Measurements from ENCODE around the gene MBD3L1.

Gene MBD3L1

GRCh38 chr19:8832132-8833021 lies at the start of gene MBD3L1, which contains the start of gene ZNF558:
MBD3L1 (plus strand) TSS chr19:8832377; CDS start chr19:8842679, 10,302 bp downstream.
ZNF558 (minus strand) TSS chr19:8832304; CDS start chr19:8822659, 9,645 bp downstream.
- Mint-ChIP-seq H3K9me3 (peaks cover 9% of the 10 kb centered on the region), H3K27ac (peak within 1 kb of the TSS; percentile 94), H3K4me1 (ENCODE audit: low read depth) (peaks cover 20% of the 10 kb centered on the region), H3K36me3 (ENCODE audit: low read depth) (peaks cover 18% of the 10 kb centered on the region), H3K4me3 (peak within 1 kb of the TSS; percentile 89), H3K27me3 (ENCODE audit: low read depth) (peaks cover 6% of the 10 kb centered on the region)
- peak; percentile 98 for DNase-seq (ENCODE audit: low spot score)

DNA sequence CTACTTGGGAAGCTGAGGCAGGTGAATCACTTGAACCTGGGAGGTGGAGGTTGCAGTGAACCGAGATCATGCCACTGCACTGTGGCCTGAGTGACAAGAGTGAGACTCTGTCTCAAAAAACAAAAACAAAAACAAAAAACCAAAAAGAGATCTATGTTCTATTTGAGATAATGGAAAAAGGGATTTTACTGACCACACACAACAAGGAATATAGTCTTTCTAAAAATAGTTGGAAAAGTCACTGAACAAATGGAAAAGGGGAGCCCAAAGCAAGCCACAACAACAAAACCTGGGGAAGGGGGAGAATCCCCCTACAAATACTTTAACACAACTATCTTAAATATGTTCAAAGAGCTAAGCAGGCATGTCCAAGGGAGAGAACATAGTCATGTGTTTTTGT lies 37.4 kb upstream of the MBD3L1 start:
- no peak overlapping the region for H3K4me3 Mint-ChIP-seq
- no peaks in the 10 kb centered on the region for H3K36me3 Mint-ChIP-seq (ENCODE audit: low read depth)
- no peak overlapping the region for H3K27ac Mint-ChIP-seq

DNA sequence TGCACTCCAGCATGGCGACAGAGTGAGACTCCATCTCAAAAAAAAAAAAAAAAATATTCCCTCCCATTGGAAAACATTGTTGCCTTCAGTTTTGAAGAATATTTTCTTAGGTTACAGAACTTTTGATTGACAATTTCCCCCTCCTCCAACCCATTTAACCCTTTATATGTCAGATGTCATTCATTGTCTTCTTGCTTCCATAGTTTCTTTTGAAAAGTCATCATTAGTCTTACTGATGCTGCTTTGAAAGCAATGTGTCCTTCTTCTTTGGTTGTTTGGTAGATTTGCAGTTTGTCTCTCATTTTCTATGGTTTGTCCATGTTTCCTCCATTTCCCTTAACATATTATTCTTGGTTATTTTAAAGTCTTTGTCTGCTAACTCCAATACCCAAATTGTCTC lies 25.5 kb upstream of the MBD3L1 start:
- H3K4me3 Mint-ChIP-seq = no peak overlapping the region
- no peak for DNase-seq (ENCODE audit: low spot score)
- no peak overlapping the region for H3K27ac Mint-ChIP-seq
- H3K4me1 Mint-ChIP-seq (ENCODE audit: low read depth) = no peaks in the 10 kb centered on the region
- H3K36me3 Mint-ChIP-seq (ENCODE audit: low read depth) = peaks cover 60% of the 10 kb centered on the region
- H3K27me3 Mint-ChIP-seq (ENCODE audit: low read depth) = no peaks in the 10 kb centered on the region
- H3K9me3 Mint-ChIP-seq = peaks cover 68% of the 10 kb centered on the region

More for the DNA sequence above, 37.4 kb upstream of the MBD3L1 start:
- no peaks in the 10 kb centered on the region for H3K27me3 Mint-ChIP-seq (ENCODE audit: low read depth)
- peaks cover 17% of the 10 kb centered on the region for H3K9me3 Mint-ChIP-seq
- no peaks in the 10 kb centered on the region for H3K4me1 Mint-ChIP-seq (ENCODE audit: low read depth)
- no peak for DNase-seq (ENCODE audit: low spot score)

- Mint-ChIP-seq H3K9me3 (peaks cover 81% of the 10 kb centered on the region), H3K4me1 (ENCODE audit: low read depth) (no peaks in the 10 kb centered on the region), H3K27ac (no peak overlapping the region), H3K27me3 (ENCODE audit: low read depth) (no peaks in the 10 kb centered on the region), H3K4me3 (no peak overlapping the region), H3K36me3 (ENCODE audit: low read depth) (peaks cover 85% of the 10 kb centered on the region)
- DNase-seq (ENCODE audit: low spot score) = no peak
These were observed 20.6 kb upstream of the MBD3L1 start for GRCh38 chr19:8811315-8812172.

DNA sequence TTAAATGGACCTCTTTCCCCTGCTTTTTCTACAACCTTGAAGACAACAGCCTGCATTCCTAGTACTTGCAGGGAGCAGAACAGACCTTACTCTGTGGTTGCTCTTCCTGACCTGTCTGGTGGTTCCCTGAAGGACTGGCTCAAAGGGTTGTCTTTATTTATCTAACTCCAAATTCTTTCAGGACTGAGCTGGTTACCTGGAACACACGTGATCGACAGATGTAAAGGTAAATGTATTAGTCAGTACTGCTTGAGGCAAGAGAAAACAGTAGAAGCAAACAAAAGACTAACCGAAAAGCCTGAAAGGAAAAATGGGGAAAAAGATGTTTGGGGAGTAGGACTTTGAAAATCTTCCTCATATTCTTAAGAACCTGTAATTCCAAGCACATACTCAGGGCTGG lies 18.0 kb upstream of the MBD3L1 start:
- H3K36me3 Mint-ChIP-seq (ENCODE audit: low read depth) = peaks cover 91% of the 10 kb centered on the region
- H3K9me3 Mint-ChIP-seq = peaks cover 87% of the 10 kb centered on the region
- no peaks in the 10 kb centered on the region for H3K4me1 Mint-ChIP-seq (ENCODE audit: low read depth)
- H3K4me3 Mint-ChIP-seq = no peak overlapping the region
- DNase-seq (ENCODE audit: low spot score) = no peak
- no peak overlapping the region for H3K27ac Mint-ChIP-seq
- H3K27me3 Mint-ChIP-seq (ENCODE audit: low read depth) = no peaks in the 10 kb centered on the region

DNA sequence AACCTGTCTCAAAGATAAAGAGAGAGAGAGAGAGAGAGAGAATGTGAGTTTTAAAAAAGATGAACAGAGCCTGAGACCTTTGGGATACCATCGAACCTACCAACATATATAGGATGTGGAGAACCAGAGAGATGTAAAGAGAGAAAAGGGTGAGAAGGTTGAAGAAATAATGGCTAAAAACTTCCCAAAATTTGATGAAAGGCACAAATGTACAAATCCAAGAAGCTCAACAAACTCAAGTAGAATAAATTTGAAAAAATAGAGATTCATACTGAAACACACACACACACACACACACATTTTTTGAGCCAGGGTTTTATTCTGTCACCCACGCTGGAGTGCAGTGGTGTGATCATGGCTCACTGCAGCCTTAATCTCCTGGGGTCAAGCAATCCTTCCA lies 16.4 kb upstream of the MBD3L1 start:
- DNase-seq (ENCODE audit: low spot score) = no peak
- H3K27me3 Mint-ChIP-seq (ENCODE audit: low read depth) = no peaks in the 10 kb centered on the region
- no peaks in the 10 kb centered on the region for H3K4me1 Mint-ChIP-seq (ENCODE audit: low read depth)
- no peak overlapping the region for H3K4me3 Mint-ChIP-seq
- H3K9me3 Mint-ChIP-seq = peaks cover 72% of the 10 kb centered on the region
- peaks cover 97% of the 10 kb centered on the region for H3K36me3 Mint-ChIP-seq (ENCODE audit: low read depth)
- H3K27ac Mint-ChIP-seq = no peak overlapping the region

GRCh38 chr19:8820234-8820633 lies 11.9 kb upstream of the MBD3L1 start:
- Mint-ChIP-seq H3K4me3 (no peak overlapping the region), H3K4me1 (ENCODE audit: low read depth) (no peaks in the 10 kb centered on the region), H3K9me3 (peaks cover 41% of the 10 kb centered on the region), H3K27ac (no peak overlapping the region), H3K27me3 (ENCODE audit: low read depth) (no peaks in the 10 kb centered on the region), H3K36me3 (ENCODE audit: low read depth) (peaks cover 94% of the 10 kb centered on the region)
- no peak for DNase-seq (ENCODE audit: low spot score)

DNA sequence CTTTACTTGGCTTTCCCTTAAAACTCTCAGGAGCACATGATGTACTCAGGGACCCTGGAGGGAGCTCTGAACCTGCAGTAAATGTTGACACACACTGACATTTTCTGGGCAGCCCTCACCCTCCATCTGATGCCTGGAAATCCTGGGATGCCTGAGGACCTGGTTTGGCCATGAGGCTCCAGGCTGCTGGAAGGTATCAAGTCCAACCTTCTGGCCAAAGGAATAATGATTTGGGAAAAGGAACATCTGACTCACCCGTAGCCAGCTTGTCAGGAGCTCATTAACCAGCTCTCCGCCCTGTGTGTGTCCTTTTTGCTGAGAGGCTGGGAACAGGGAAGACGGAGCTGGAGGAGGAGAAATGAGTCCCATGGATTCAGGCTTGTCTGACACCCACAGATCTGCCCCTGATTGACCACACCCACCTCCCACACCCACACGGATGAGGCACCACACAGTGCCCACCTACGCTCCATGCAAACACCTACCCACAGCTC lies 10.4 kb upstream of the MBD3L1 start:
- Mint-ChIP-seq H3K4me1 (ENCODE audit: low read depth) (no peaks in the 10 kb centered on the region), H3K27ac (no peak overlapping the region), H3K36me3 (ENCODE audit: low read depth) (peaks cover 84% of the 10 kb centered on the region), H3K9me3 (peaks cover 30% of the 10 kb centered on the region), H3K27me3 (ENCODE audit: low read depth) (no peaks in the 10 kb centered on the region), H3K4me3 (no peak overlapping the region)
- DNase-seq (ENCODE audit: low spot score) = no peak

DNA sequence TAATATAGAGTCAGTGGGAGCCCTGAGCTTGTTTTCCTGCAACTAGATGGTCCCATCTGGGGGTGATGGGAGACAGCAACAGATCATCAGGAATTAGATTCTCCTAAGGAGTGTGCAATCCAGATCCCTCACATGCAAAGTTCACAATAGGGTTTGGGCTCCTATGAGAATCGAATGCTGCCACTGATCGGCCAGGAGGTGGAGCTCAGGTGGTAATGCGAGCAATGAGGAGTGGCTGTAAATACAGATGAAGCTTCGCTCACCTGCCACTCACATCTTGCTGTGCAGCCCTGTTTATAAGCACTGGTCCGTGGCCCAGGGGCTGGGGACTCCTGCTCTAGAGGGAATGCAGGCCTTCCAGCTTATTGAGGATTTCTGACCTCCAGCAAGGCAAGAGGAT lies 5.8 kb upstream of the MBD3L1 start:
- DNase-seq (ENCODE audit: low spot score) = no peak
- peaks cover 61% of the 10 kb centered on the region for H3K36me3 Mint-ChIP-seq (ENCODE audit: low read depth)

DNA sequence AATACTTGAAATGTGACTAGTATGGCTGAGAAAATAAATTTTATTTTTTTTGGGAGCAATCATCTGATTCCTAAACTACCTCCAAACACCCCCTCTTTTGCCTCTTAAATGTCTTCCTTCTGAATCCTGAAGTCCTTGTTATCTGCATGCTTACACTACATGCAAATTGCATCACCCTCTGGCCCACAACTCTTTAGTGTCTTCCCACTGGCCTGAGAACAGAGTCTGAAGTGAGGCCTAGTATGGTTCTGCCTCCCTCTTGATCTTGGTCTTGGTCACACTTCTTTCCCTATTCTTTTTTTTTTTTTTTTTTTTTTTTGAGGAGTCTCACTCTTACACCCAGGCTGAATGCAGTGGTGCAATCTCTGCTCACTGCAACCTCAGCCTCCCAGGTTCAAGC lies 4.9 kb upstream of the MBD3L1 start:
- H3K36me3 Mint-ChIP-seq (ENCODE audit: low read depth) = peaks cover 55% of the 10 kb centered on the region
- no peak for DNase-seq (ENCODE audit: low spot score)
- H3K4me1 Mint-ChIP-seq (ENCODE audit: low read depth) = peaks cover 13% of the 10 kb centered on the region
- peaks cover 10% of the 10 kb centered on the region for H3K9me3 Mint-ChIP-seq
- H3K4me3 Mint-ChIP-seq = no peak overlapping the region
- no peaks in the 10 kb centered on the region for H3K27me3 Mint-ChIP-seq (ENCODE audit: low read depth)
- H3K27ac Mint-ChIP-seq = no peak overlapping the region

More for the DNA sequence above, 5.8 kb upstream of the MBD3L1 start:
- no peaks in the 10 kb centered on the region for H3K27me3 Mint-ChIP-seq (ENCODE audit: low read depth)
- H3K4me1 Mint-ChIP-seq (ENCODE audit: low read depth) = peaks cover 10% of the 10 kb centered on the region
- H3K4me3 Mint-ChIP-seq = no peak overlapping the region
- no peak overlapping the region for H3K27ac Mint-ChIP-seq
- peaks cover 10% of the 10 kb centered on the region for H3K9me3 Mint-ChIP-seq

- Mint-ChIP-seq H3K4me1 (ENCODE audit: low read depth) (peaks cover 20% of the 10 kb centered on the region), H3K4me3 (peak overlapping the region; percentile 89), H3K27ac (peak overlapping the region; percentile 92), H3K36me3 (ENCODE audit: low read depth) (peaks cover 22% of the 10 kb centered on the region), H3K9me3 (peaks cover 9% of the 10 kb centered on the region), H3K27me3 (ENCODE audit: low read depth) (peaks cover 6% of the 10 kb centered on the region)
- DNase-seq (ENCODE audit: low spot score) = no peak
These were observed 804 bp upstream of the MBD3L1 start for GRCh38 chr19:8831373-8831772.

DNA sequence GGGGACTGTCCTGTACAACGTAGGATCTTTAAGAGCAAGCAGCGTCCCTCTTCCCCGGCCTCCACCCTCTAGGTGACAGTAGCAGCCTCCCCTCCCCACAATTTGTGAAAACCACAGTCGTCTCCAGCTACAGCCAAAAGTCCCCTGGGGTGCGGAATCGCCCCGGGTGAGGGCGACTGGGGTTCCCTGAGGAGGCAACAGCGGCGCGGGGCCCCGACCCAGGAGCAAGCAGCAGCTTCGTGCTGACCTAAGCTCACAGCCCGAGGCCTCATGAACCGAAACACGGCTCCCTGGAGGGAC lies 395 bp upstream of the MBD3L1 start:
- peaks cover 22% of the 10 kb centered on the region for H3K36me3 Mint-ChIP-seq (ENCODE audit: low read depth)
- H3K9me3 Mint-ChIP-seq = peaks cover 9% of the 10 kb centered on the region
- peak overlapping the region; percentile 92 for H3K27ac Mint-ChIP-seq
- DNase-seq (ENCODE audit: low spot score) = no peak
- peak overlapping the region; percentile 89 for H3K4me3 Mint-ChIP-seq
- H3K27me3 Mint-ChIP-seq (ENCODE audit: low read depth) = peaks cover 6% of the 10 kb centered on the region
- peaks cover 20% of the 10 kb centered on the region for H3K4me1 Mint-ChIP-seq (ENCODE audit: low read depth)

DNA sequence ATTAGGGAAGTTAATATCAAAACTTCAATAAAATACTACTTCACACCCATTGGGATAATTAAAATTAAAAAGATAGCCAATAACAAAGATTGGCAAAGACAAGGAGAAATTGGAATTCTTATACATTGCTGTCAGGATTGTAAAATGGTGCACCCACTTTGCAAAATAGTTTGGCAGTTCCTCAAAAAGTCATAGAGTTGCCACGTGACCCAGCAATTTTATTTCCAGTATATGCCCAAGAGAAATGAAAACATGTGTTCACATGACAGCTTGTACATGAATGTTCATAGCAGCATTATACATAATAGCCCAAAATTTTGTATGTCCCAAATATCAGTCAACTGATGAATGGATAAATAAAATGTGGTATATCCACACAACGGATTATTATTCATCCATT lies 3.3 kb downstream of the MBD3L1 start:
- H3K36me3 Mint-ChIP-seq (ENCODE audit: low read depth) = peaks cover 6% of the 10 kb centered on the region
- peaks cover 6% of the 10 kb centered on the region for H3K27me3 Mint-ChIP-seq (ENCODE audit: low read depth)
- H3K27ac Mint-ChIP-seq = no peak overlapping the region
- H3K9me3 Mint-ChIP-seq = peaks cover 9% of the 10 kb centered on the region
- DNase-seq (ENCODE audit: low spot score) = no peak
- H3K4me3 Mint-ChIP-seq = no peak overlapping the region
- peaks cover 15% of the 10 kb centered on the region for H3K4me1 Mint-ChIP-seq (ENCODE audit: low read depth)

GRCh38 chr19:8835877-8836276 lies 3.7 kb downstream of the MBD3L1 start:
- Mint-ChIP-seq H3K9me3 (peaks cover 9% of the 10 kb centered on the region), H3K4me1 (ENCODE audit: low read depth) (peaks cover 15% of the 10 kb centered on the region), H3K36me3 (ENCODE audit: low read depth) (peaks cover 6% of the 10 kb centered on the region), H3K4me3 (no peak overlapping the region), H3K27me3 (ENCODE audit: low read depth) (peaks cover 6% of the 10 kb centered on the region), H3K27ac (no peak overlapping the region)
- no peak for DNase-seq (ENCODE audit: low spot score)
